CD4-positive, alpha-beta T cell treated with Interleukin-15 for 4 hours (primary cell): ENCODE measurements around the gene EFCAB14.
"Not testable (repeated sequence)": the region's sequence is repeated elsewhere in the genome, so short reads cannot be mapped to it uniquely, and the experiment has no call there.

Experiments used
- DNase-seq: peaks from one replicate; pipeline ENCODE4 v3.0.0-alpha.2; 2020; ENCODE audit warnings: low spot score

Gene EFCAB14

DNA sequence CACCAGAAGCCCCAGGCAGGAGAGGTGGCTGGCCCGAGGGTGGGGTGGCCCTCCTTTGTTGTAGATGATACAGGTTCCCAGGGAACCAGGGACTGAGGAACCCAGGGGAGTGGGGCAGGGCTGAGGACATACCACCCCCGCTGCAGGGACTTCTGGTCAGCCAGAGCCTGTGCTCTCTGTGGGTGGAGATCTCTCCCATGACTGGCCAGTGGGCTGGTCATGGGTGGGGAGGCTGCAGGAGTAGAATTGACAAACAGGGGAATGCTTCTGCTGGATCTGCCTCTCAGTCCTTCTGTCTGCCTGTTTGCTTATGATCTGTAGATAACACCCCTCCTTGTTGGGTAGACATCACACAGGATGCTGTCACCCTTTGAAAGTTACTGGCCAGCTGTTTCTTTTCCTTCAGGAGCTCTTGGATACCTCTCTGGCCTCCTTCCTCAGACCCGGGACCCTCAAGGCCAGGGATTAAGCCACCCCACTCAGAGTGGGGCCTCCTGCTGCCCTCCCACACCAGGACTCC is 2.8 kb upstream of the EFCAB14 start:
- DNase-seq, result no peak

DNA sequence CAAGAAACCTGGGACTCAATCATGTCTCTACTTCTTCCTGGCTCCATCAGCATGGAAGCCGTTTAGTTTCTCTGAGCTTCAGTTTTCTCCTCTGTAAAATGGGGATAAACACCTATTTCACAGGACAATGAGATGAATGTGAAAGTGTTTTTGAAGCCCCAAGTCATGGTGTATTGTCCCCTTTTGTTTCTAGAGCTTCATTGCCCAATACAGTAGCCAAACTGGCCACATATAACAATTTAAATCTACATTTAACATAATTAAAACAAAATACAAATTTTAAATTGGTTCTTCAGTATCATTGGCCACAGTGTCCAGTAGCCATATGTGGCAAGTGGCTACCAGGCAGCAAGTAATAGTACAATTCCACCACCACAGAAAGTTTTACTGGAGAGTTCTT is 2.3 kb upstream of the EFCAB14 start:
- no peak for DNase-seq

DNA sequence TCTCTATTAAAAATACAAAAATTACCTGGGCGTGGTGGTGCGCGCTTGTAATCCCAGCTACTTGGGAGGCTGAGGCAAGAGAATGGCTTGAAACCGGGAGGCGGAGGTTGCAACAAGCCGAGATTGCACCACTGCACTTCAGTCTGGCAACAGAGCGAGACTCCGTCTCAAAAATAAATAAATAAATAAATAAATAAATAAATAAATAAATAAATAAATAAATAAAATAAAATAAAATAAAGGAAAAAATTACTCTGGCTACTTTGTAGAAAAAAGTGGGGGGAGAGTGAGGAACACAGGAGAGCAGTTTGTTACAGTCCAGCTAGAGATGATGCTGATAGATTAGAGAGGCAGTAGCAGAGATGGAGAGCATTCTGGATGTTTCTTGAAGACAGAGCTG is 1.4 kb upstream of the EFCAB14 start:
- DNase-seq, result not testable (repeated sequence)

DNA sequence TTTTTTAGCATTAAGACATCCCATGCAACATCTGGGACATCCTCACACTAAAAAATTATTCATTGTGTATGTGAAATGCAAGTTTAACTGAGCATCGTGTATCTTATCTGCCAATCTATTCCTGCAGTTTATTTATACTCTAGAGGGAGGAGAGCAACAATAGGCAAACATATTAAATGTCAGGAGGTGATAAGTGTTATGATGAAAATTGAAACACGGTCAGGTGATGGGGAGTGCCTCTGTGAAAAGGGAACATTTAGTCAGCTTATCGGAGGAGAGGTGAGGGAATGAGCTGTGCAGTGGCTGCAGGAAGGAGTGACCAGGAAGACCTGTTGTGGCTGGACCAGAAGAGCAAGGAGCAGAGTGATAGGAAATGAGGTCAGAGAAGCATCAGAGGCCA is 775 bp upstream of the EFCAB14 start:
- DNase-seq, result no peak

DNA sequence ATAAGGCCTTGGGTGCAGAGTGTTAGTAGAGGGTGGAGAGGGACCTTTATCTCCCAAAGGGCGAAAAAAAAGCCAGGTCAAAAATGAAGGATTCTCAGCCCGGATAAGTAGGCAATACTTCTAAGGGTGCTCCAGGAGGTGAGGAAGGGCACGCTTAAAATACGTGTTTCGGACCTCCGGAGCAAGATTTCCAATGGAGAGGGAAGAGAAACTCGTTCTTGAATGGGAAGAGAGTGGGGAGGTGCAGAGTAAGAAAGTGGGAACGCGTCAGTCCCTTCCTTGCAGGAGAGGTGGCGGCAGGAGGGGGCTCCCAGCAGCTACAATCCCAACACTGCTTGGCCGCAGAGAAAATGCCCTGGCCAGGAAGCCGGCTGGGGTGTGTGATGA is 581 bp downstream of the EFCAB14 start:
- no peak for DNase-seq

DNA sequence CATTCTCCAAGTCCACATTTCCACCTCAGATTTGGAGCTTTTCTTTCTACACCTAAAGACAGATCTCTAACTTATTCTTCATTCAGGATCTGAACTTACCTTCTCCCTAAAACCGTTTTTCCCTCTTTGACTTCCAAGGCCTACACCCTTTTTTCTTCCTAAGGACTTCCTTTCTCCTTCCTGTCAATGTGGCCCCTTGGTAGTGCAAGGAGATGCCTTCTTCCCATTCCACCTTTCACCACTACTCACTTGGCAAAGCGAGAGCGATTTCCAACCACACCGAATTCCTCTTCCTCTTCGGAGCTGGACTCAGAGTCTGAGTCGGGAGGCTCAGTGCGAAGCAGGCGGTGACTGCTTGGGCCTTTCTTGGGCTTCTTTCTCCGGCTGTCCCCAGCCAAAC is 1.3 kb downstream of the EFCAB14 start:
- no peak for DNase-seq

DNA sequence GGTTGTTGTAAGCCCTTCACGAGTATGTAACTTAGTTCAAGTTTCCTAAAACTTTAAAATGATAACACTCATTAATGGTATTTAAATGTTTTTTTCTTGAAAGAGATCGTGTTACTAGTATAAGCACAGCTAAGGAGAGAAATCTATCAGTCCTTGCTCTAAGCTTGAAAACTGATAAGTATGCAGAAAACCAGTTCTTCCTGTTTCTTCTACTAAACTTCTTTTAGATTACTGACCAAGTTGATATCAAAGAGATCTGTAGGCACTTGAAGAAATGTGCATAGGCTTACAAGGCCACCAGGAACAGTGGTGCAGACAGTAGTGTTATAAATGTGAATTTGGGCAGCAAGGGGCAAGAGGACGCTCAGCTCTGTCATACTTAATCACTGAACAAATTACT is 3.9 kb downstream of the EFCAB14 start:
- no peak for DNase-seq

DNA sequence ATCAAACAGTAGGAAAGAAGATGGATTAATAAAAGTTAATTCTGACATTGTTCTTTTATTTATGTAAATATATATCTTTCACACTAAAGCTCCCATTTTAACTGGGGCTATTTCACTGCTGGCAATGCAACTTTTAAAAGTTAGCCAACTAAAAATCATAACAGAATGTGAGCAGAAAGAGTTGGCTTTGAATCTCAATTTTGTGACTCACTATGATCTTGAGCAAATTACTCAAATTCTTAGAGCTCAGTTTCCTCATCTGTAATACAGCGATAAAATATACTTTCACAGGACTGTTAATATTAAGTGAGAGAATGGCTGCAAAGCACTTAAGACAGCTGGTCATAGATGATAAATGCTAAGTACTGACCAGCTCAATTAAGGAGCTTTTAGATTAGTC is 10.8 kb downstream of the EFCAB14 start:
- DNase-seq, result no peak

DNA sequence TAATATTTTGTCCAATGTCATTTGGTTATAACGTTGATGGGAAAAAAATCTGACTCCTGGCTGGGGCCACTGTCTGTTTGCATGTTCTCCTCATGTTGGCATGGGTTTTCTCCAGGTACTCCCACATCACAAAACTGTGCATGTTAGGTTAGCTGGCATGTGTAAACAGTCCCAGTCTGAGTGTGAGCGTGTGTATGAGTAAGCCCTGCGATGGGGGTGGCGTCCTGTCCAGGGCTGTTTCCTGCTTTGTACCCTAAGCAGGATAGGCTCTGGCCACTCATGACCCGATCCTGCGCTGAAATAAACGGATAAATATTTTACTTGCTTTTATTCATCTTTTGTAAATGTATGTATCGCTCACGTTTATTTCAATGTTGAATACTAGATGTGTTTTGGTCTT is 13.5 kb downstream of the EFCAB14 start:
- DNase-seq, result no peak

DNA sequence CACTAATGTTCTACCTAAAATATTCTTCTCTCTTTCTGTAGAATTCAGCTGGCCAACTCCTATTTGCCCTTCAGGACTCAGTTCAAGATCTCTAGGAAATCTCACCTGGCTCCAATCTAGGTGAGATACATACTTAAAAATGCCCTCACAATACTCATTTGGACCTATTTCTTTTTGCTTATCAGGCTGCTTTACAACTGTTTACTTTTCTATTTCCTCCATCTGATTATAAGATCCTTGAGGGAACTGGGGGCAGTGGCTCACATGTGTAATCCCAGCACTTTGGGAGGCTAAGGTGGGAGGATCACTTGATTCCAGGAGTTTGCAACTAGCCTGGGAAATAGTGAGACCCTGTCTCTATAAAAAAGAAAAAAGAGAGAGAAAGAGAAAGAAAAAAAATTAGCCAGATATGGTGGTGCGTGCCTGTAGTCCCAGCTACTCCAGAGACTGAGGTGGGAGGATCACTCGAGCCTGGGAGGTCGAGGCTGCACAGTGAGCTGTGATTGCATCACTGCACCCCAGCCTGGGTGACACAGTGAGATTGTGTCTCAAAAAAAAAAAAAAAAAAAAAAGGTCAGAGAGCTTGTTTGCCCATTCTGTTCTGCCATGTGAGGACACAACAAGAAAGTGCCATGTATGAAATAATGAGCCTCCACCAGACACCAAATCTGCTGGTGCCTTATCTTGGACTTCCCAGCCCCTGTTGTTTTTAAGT is 14.8 kb downstream of the EFCAB14 start:
- DNase-seq, result no peak

DNA sequence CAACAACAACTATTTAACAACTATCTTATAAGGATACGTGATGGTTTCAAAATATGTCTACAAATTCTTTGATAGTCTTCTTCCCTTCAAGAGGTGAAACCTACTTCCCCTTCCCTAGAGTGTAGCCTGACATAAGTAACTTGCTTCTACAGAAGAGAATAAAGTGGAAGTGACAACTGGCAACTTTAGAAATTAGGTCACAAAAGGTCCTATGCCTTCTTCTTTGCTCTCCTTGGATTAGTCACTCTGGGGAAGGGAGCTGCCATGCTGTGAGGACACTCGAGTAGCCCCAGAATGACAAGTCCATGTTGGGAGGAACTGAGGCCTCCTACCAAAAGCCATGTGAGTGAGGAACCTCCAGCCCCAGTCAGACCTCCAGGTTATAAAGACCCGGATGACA is 19.2 kb downstream of the EFCAB14 start:
- DNase-seq, result no peak

DNA sequence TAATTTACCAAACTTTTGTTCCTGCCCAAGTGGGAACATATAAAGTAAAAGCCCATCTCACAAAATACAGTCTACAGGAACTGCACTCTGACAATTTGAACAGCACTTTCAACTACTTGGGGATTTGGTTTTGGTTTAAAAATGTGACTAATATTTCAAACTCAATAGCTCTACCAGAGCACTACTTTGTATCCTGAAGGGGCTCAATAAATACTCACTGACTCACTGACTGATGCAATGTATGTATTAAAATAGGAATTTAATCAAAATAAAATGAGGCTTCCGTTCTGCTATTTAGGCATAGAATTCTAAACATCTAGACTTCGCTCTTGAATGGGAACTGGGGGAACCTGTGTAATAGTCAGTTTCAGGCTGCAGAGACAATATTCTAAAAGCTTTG is 21.9 kb downstream of the EFCAB14 start:
- no peak for DNase-seq

DNA sequence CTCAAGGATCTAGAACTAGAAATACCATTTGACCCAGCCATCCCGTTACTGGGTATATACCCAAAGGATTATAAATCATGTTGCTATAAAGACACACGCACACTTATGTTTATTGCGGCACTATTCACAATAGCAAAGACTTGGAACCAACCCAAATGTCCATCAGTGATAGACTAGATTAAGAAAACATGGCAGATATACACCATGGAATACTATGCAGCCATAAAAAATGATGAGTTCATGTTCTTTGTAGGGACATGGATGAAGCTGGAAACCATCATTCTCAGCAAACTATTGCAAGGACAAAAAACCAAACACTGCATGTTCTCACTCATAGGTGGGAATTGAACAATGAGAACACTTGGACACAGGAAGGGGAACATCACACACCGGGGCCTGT is 24.2 kb downstream of the EFCAB14 start:
- not testable (repeated sequence) for DNase-seq

DNA sequence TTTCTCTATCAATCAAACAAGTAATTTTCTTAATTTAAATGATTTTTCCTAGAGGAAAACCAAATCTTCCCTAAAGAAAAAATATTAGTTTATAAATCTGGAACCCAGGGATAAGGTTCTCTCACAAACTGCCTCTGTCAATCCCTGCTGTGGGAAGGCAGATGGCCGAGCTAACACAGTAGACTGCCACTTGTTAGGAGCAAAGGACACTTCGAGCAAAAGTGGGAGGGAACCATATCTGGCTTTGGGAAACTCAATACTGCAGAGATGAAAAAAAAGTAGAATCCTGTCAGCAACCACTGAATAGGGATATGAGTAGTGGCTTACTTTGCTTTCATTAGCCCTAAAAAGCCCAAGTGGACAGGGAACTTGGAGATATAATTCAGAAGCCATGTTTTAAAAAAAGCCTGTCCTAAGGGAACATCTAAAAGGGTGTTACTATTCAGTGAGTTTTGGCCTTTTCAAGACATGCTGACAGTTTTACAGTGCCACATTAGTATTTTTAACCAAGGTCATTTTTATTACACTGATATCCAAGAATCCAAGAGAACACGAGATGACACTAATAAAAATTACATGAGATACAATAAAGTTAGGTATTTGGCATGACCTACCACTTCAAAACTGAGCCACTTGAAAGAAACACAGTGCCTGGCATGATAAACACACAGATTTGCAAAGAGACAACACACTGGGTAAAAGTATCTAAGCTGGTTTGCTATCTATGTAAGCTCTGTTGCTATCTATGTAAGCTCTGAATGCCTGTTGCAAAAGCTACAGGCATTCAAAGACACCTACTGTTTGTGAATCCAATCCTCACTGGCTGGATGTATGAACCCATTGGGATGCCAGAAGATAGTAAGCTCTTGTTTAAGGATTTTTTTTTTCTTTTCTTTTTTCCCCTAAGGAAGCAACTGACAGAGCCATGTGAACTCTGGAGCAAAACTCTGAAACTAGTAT is 25.8 kb downstream of the EFCAB14 start:
- no peak for DNase-seq

DNA sequence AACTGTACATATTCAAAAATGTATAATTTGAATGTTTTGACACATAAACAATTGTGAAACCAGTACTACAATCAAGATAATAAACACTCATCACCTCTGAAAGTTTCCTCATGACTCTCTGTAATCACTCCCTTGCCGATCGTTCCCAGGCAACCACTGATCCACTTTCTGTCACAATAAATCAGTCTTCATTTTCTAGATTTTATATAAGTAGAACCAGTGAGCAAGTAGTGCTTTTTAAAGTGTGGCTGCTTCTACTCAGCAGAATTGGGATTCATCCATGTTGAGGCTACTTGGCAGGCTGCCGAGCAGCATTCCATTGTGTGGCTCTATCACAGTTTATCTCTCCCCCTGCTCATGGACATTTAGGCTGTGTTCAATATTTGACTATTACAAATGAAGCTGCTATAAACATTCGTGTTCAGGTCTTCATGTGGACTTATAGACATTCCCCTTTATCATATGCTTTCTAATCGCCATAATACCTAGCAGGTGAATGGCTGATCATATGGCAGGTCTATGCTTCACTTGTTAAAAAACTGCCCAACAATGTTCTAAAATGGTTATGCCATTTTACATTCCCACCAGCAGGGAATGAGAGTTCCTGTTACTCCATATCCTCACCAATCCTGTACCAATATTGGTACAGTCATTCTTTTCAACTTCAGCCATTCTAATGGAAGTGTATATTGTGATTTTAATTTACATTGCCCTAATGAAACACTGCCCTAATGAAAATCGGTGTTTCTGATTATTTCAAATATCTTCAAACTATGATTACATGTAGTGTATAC is 26.7 kb downstream of the EFCAB14 start:
- DNase-seq, result no peak

DNA sequence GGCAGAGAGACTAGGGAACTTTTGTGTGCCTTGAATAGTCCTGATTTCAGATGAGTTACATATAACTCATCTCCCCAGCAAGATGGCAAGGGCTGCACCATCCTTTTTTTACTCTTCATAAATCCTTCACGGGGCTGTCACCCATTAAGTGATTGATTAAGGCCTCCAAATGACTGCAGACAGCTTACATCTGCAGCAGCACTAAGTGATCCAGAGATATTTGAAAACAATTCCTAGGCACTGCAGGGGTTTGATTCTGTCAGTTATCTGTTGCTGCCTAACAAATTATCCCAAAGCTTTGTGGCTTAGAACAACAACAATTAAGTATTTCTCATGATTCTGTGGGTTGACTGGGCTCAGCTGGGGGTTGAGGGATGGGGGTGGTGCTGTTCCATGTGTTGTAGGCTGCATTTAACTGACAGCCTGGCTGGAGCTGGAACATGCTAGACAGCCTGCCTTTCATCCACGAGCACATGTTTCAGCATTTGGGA is 27.9 kb downstream of the EFCAB14 start:
- DNase-seq, result no peak

DNA sequence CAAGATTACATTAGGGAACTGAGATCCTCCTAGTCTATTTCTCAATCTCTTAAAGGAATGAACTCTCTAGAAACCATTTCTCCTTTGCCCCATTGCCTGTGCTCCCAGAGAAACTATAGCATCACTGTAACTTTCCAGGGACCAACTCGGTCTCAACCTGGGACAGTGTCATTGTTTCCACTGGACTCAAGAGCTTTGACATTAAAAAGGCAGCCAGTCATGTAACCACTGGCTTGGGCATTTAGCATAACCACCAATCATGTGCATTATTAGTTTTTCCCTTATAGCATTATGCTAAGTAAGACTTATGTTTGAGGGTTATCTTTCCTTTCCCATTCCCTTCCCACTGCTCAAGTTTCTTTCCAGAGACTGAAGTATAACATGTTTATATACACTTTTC is 29.0 kb downstream of the EFCAB14 start:
- no peak for DNase-seq

DNA sequence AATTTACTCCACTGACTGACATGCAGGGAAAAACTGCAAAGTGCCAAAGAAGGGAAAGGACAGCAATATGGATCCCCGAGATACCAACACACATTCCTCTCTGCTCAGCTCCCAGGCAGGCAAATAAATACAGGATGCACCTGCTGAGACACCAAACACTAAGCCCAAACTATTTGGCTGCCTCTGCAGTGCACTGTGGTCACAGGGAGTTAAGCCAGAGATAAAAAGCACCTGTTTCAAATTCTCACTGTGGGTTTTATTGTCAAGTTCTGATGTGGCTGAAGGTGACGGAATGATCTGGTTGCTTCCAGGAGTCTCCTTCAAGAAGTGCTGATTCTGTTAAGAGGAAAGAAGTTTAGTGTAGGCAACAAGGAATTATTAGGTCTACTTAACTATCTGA is 29.6 kb downstream of the EFCAB14 start:
- no peak for DNase-seq

DNA sequence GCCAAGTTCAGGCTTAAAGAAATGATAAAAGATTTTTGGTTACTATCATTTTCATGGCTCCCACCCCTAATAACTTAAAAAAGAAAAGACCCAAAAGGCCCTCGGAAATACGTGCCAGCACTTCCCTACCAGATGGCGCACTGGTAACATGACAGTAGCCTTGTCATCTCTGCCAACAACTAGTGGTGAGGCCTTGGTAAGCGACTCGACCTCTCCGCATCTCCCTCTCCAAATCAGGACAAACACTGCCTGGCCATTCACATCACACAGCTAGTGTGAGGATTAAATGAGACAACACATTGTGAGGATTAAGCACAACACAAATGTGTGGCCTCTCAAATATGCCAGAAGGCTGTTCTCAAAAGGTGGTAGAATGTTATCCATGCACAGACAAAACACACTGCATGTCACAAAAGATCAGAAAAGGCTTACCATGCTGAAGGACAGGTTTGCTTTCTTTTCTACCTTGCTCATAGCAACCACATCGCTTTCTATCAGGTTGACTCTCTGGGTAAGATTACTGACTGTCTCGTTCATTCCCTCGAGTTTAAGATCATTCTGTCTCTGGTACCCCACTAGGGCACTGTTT is 30.9 kb downstream of the EFCAB14 start:
- no peak for DNase-seq

DNA sequence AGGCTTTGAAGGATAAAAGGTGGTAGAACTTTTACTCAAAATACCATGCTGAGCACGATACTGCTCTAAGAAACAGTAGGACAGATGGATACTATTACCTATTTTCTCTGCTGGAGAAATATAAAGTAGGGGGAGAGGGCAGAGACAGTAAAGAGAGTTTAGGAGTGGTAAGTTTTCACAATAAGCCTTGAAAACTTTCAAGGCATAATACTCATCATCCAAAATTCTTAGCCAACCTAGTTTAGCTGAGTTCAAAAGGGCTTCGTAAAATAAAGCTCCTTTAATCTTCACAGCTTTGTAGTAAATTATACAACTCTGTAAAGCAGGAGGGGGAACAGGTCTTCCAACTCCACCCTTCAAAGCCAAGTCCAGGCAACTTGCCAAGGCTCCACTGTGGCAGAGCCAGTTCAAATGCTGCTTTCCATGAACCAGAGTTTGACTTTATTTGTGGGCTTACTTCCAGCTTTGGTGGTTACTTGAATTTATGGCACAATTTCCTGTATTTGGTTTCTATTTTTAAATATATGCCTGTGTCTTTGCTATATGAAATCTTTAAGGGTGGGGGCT is 31.7 kb downstream of the EFCAB14 start:
- DNase-seq, result no peak

DNA sequence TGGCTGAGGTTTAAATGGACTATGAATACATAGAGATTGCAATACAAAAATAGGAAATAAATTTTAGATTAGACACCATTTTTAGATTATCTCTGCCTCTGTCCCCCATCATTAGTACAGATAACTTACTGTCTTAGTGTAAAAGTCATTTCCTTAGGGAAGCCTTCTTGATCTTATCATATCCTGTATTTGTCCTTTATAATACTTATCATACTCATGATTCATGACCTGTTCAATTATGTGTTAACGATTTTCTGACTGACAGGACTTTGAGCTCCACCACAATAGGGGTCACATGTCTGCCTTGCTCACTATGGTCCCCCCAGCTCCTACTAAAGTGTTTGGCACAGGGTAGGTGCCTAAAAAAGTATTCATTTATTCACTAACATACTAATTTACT is 32.7 kb downstream of the EFCAB14 start:
- DNase-seq, result no peak

DNA sequence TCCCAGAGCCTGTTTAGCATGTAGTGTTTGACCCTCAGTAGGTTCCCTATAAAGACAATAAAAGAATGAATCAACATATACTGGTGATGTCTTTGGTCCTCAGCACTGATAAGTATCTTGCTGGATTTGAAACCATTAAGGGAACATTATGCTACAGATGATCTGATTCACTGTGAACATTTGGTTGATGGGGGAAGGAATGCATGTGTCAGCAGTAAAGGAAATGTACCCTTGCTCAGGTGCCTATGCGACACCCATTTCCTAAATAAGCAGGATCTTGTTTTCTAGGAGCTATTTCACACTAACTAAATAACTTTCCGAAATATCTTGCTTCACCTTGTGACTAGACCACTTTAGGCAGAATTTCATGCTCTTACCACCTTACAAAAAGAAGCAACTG is 34.2 kb downstream of the EFCAB14 start:
- DNase-seq, result no peak
